Panc1 (cell line): Measurements from ENCODE around the gene RASSF5. TPM values are rescaled to one million over a fixed set of nuclear protein-coding genes. Genes with fewer than 3 reads are reported as not detected.

Experiments
- ATAC-seq: fragments of 200-7000 bp; cut with Tn5 transposase; 2 replicates; pipeline ENCODE4 v1.9.1; 2020; ENCODE audit warnings: mild to moderate bottlenecking, moderate library complexity
- BruUV-seq: library from RNA; stranded (reverse); fragments of 400-500 nt; replicated peaks from 2 replicates; lab custom pipeline; 2021; lab: Mats Ljungman, UMichigan
- CTCF ChIA-PET: fragments of 300-600 bp; sonication (Branson Sonifier 250); formaldehyde crosslinking; loops from one replicate; lab custom pipeline; 2022; ENCODE audit warnings: antibody characterized with exemption; lab: Charles Lee
- POLR2A ChIA-PET: fragments of 300-600 bp; sonication (Branson Sonifier 250); formaldehyde crosslinking; loops from one replicate; lab custom pipeline; 2022; ENCODE audit warnings: antibody characterized with exemption; lab: Charles Lee
- DNase-seq: peaks from one replicate; pipeline ENCODE4 v3.0.0-alpha.2; 2010; ENCODE audit warnings: low read depth, low spot score
- H3K27ac ChIP-seq: 2 replicates; pipeline ENCODE4 v1.5.1; 2011; ENCODE audit warnings: mild to moderate bottlenecking, low read length, inconsistent platforms
- H3K27me3 ChIP-seq: fragments of 200-500 bp; sonication (Bioruptor generic); 2 replicates; pipeline ENCODE4 v1.6.0; 2014; ENCODE audit warnings: low read length, inconsistent platforms; ENCODE audit not compliant: control insufficient read depth, insufficient read depth
- H3K36me3 ChIP-seq: fragments of 200-500 bp; sonication (Bioruptor generic); 2 replicates; pipeline ENCODE4 v1.5.1; 2014; ENCODE audit warnings: inconsistent platforms, mild to moderate bottlenecking, low read length, moderate library complexity; ENCODE audit not compliant: control insufficient read depth, insufficient read depth
- H3K4me1 ChIP-seq: 2 replicates; pipeline ENCODE4 v1.5.1; 2011; ENCODE audit warnings: inconsistent platforms, mild to moderate bottlenecking, low read length, moderate library complexity; ENCODE audit not compliant: control insufficient read depth, insufficient read depth
- H3K4me3 ChIP-seq, 2 experiments: 2 replicates each; pipeline ENCODE4 v1.5.1; 2011 to 2012; ENCODE audit warnings: low read depth in 2 of 2, low read length in 2 of 2, mild to moderate bottlenecking in 2 of 2, inconsistent platforms in 1 of 2, moderate library complexity in 1 of 2
- H3K9me3 ChIP-seq: fragments of 200-500 bp; sonication (Bioruptor generic); 2 replicates; pipeline ENCODE4 v1.5.1; 2014; ENCODE audit warnings: low read depth, mild to moderate bottlenecking, inconsistent platforms, low read length, moderate library complexity; ENCODE audit not compliant: control insufficient read depth, insufficient read depth
- POLR2AphosphoS5 ChIP-seq: IDR thresholded peaks from 2 replicates; pipeline ENCODE4 v1.6.1; 2012; ENCODE audit warnings: mild to moderate bottlenecking, low read depth, low read length, moderate library complexity
- SIN3A ChIP-seq: IDR thresholded peaks from 2 replicates; pipeline ENCODE4 v1.6.1; 2012; ENCODE audit warnings: low read depth, mild to moderate bottlenecking, low read length, moderate library complexity, borderline replicate concordance; ENCODE audit not compliant: insufficient read depth
- TCF7L2 ChIP-seq: IDR thresholded peaks from 2 replicates; pipeline ENCODE4 v1.6.1; 2011; ENCODE audit warnings: mild to moderate bottlenecking, low read depth, low read length, inconsistent platforms
- in situ Hi-C: cut with HindIII; loops from 2 replicates; pipeline ENCODE4 v1.10.0; 2016; ENCODE audit warnings: low sequenced_read_pairs, low pct_unique_long_range_greater_than_20kb
- intact Hi-C: fragments of 100-400 bp; cut with micrococcal nuclease; formaldehyde crosslinking; loops from one replicate; pipeline ENCODE4 v1.10.0; 2022; ENCODE audit not compliant: unreplicated experiment
- total RNA-seq: library from RNA; stranded (reverse); gene quantifications from one replicate; pipeline ENCODE4 v1.2.1, GENCODE V29; 2021; ENCODE audit not compliant: unreplicated experiment
- TF ChIP-seq, protein P1 (sequence below): fragments of 450-650 bp; IDR thresholded peaks from 2 replicates; pipeline ENCODE4 v1.5.1; 2017; ENCODE audit warnings: mild to moderate bottlenecking
- TF ChIP-seq, protein P2 (sequence below), 2 experiments: IDR thresholded peaks; 2 replicates each; pipeline ENCODE4 v1.6.1; 2011 to 2012; ENCODE audit warnings: low read depth in 2 of 2, control low read depth in 1 of 2, low read length in 1 of 2, mild to moderate bottlenecking in 1 of 2, moderate library complexity in 1 of 2; ENCODE audit not compliant: insufficient read depth in 1 of 2

The RASSF5 gene
- total RNA-seq, 1 experiment from 2014 or later, result 1.6 TPM

DNA sequence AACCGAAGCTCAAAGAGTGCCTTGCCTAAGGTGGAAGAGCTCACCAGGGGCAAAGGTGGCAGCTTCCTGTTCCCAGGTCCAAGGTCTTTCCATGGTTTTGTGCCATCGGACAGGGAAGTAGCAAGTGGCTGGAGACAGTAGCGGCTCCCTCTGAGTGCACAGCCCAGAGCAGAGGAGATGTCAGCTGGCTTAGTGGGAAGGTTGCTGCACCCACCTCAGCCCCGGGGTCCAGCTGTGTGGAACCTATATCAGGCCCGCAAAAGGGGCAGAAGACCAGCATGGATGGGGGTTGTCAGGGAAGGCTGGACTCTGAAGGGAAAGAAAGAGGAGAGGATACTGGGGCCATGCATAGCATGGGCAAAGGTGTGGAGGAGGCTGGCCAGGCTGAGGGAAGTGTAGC, 30.2 kb upstream of the RASSF5 start:
- TF ChIP-seq SIN3A (no peak), POLR2AphosphoS5 (no peak), TCF7L2 (no peak)
- TF ChIP-seq, protein P1, sequence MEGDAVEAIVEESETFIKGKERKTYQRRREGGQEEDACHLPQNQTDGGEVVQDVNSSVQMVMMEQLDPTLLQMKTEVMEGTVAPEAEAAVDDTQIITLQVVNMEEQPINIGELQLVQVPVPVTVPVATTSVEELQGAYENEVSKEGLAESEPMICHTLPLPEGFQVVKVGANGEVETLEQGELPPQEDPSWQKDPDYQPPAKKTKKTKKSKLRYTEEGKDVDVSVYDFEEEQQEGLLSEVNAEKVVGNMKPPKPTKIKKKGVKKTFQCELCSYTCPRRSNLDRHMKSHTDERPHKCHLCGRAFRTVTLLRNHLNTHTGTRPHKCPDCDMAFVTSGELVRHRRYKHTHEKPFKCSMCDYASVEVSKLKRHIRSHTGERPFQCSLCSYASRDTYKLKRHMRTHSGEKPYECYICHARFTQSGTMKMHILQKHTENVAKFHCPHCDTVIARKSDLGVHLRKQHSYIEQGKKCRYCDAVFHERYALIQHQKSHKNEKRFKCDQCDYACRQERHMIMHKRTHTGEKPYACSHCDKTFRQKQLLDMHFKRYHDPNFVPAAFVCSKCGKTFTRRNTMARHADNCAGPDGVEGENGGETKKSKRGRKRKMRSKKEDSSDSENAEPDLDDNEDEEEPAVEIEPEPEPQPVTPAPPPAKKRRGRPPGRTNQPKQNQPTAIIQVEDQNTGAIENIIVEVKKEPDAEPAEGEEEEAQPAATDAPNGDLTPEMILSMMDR, result no peak
- TF ChIP-seq, protein P2, sequence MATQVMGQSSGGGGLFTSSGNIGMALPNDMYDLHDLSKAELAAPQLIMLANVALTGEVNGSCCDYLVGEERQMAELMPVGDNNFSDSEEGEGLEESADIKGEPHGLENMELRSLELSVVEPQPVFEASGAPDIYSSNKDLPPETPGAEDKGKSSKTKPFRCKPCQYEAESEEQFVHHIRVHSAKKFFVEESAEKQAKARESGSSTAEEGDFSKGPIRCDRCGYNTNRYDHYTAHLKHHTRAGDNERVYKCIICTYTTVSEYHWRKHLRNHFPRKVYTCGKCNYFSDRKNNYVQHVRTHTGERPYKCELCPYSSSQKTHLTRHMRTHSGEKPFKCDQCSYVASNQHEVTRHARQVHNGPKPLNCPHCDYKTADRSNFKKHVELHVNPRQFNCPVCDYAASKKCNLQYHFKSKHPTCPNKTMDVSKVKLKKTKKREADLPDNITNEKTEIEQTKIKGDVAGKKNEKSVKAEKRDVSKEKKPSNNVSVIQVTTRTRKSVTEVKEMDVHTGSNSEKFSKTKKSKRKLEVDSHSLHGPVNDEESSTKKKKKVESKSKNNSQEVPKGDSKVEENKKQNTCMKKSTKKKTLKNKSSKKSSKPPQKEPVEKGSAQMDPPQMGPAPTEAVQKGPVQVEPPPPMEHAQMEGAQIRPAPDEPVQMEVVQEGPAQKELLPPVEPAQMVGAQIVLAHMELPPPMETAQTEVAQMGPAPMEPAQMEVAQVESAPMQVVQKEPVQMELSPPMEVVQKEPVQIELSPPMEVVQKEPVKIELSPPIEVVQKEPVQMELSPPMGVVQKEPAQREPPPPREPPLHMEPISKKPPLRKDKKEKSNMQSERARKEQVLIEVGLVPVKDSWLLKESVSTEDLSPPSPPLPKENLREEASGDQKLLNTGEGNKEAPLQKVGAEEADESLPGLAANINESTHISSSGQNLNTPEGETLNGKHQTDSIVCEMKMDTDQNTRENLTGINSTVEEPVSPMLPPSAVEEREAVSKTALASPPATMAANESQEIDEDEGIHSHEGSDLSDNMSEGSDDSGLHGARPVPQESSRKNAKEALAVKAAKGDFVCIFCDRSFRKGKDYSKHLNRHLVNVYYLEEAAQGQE (IDR thresholded peaks at IDR 0.05; ENCODE audit: insufficient read depth in 1 of 2, low read depth in 2 of 2, low read length in 1 of 2), result no peak
- Histone ChIP-seq H3K4me1 (no peaks in the 10 kb centered on the region), H3K4me3 (no peak overlapping the region), H3K27ac (no peak overlapping the region), H3K9me3 (no peaks in the 10 kb centered on the region), H3K36me3 (no peaks in the 10 kb centered on the region), H3K27me3 (no peaks in the 10 kb centered on the region)
- intact Hi-C loops (loop anchor here (5.0 kb wide), 1 partner anchor 435 kb away; no protein-coding TSS in a partner anchor), in situ Hi-C loops (no loop called here)
- POLR2A ChIA-PET, result no interaction called here
- no peak for DNase-seq
- ATAC-seq, result no peak
- no TSS peak for BruUV-seq
- CTCF ChIA-PET, result no interaction called here

DNA sequence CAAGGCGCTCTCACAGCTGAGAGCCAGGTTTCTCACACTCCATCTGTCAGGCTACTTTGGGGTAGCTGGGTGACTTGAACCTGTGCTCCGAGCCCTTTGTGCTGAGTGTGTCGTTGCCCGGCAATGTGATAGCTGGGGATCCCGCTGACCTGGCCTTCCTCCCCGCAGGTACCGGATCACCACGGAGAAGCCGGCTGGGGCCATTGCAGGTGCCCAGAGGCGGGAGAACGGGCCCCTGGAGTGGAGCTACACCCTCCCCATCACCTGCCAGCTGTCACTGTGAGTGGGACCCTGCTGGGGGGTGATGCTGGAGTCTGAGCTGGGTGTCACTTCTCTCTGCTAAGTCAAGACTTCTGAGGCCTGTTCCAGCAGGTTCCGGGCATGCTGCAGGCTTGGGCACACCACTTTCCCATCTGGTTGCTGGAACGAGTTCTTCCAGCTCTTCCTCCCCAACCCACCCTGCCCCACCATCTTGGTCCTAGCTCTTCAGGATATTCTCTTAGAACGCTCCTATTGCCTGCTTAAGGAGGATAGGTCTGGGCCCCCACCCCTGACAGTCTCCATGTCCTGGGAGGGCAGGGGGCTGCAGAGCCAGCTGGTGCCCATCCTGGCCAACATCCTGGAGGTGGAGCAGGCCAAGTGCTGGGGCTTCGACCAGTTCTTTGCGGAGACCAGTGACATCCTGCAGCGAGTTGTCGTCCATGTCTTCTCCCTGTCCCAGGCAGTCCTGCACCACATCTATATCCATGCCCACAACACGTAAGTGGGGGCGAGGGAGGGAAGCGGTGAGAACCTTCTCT, 29.6 kb upstream of the RASSF5 start:
- BruUV-seq, result no TSS peak
- H3K4me3 ChIP-seq, result no peak overlapping the region
- intact Hi-C loops (loop anchor here (5.0 kb wide), 1 partner anchor 435 kb away; no protein-coding TSS in a partner anchor), in situ Hi-C loops (no loop called here)
- H3K27me3 ChIP-seq, result no peaks in the 10 kb centered on the region
- no peaks in the 10 kb centered on the region for H3K36me3 ChIP-seq
- ATAC-seq, result no peak
- POLR2A ChIA-PET, result no interaction called here
- CTCF ChIA-PET, result no interaction called here
- H3K4me1 ChIP-seq, result no peaks in the 10 kb centered on the region
- DNase-seq, result no peak
- H3K9me3 ChIP-seq, result no peaks in the 10 kb centered on the region
- no peak for TF ChIP-seq SIN3A
- TF ChIP-seq TCF7L2, result no peak
- no peak for TF ChIP-seq POLR2AphosphoS5
- TF ChIP-seq, protein P2 (IDR thresholded peaks at IDR 0.05; ENCODE audit: insufficient read depth in 1 of 2, low read depth in 2 of 2, low read length in 1 of 2), result no peak
- TF ChIP-seq, protein P1, result no peak
- no peak overlapping the region for H3K27ac ChIP-seq
